SK-N-MC (cell line): ENCODE results near the gene RMDN2.

Source experiments
- DNase-seq: peaks from one replicate; pipeline ENCODE4 v3.0.0-alpha.2; 2011; ENCODE audit warnings: low read depth, low spot score
- H3K27ac ChIP-seq: fragments of 200-600 bp; sonication (generic); 2 replicates; pipeline ENCODE4 v1.5.1; 2016; ENCODE audit warnings: mixed run types
- H3K36me3 ChIP-seq: fragments of 200-600 bp; sonication (generic); 2 replicates; pipeline ENCODE4 v1.6.1; 2017; ENCODE audit warnings: antibody characterized with exemption, low read length, mixed read lengths; ENCODE audit not compliant: insufficient read depth
- H3K4me3 ChIP-seq: fragments of 200-600 bp; sonication (generic); 2 replicates; pipeline ENCODE4 v1.5.1; 2016
- H3K9ac ChIP-seq: fragments of 200-600 bp; sonication (generic); 2 replicates; pipeline ENCODE4 v1.8.0; 2017; ENCODE audit warnings: mixed run types, mixed read lengths; ENCODE audit not compliant: insufficient read length
- H3K9me3 ChIP-seq: fragments of 200-600 bp; sonication (generic); 2 replicates; pipeline ENCODE4 v1.6.1; 2017; ENCODE audit warnings: low read depth, mild to moderate bottlenecking, antibody characterized with exemption, low read length, moderate library complexity, mixed read lengths
- EZH2 ChIP-seq: fragments of 200-600 bp; sonication (generic); IDR thresholded peaks from one replicate; pipeline ENCODE4 v1.6.1; 2017; ENCODE audit warnings: antibody characterized with exemption
- FOXP2 ChIP-seq: optimal IDR thresholded peaks from 2 replicates; pipeline ENCODE3; 2011; ENCODE audit warnings: mild to moderate bottlenecking, moderate library complexity; ENCODE audit not compliant: insufficient read depth; ENCODE audit errors: extremely low read length, control extremely low read depth
- POLR2AphosphoS5 ChIP-seq: IDR thresholded peaks from 2 replicates; pipeline ENCODE4 v1.6.1; 2012; ENCODE audit warnings: mild to moderate bottlenecking, low read depth, low read length, borderline replicate concordance

RMDN2 gene

GRCh38 chr2:37907501-37908225 is 17.4 kb upstream of the RMDN2 start:
- Histone ChIP-seq H3K27ac (no peak overlapping the region), H3K9me3 (no peaks in the 10 kb centered on the region), H3K36me3 (no peaks in the 10 kb centered on the region), H3K9ac (no peak overlapping the region), H3K4me3 (no peak overlapping the region)
- no peak for DNase-seq
- TF ChIP-seq FOXP2 (no peak), EZH2 (no peak), POLR2AphosphoS5 (no peak)

GRCh38 chr2:37911296-37911873 is 13.7 kb upstream of the RMDN2 start:
- H3K36me3 ChIP-seq, result no peaks in the 10 kb centered on the region
- H3K4me3 ChIP-seq, result no peak overlapping the region
- H3K9me3 ChIP-seq, result no peaks in the 10 kb centered on the region
- no peak for DNase-seq
- TF ChIP-seq FOXP2, result no peak
- TF ChIP-seq POLR2AphosphoS5, result no peak
- no peak for TF ChIP-seq EZH2
- H3K9ac ChIP-seq, result no peak overlapping the region
- H3K27ac ChIP-seq, result no peak overlapping the region

- Histone ChIP-seq H3K27ac (no peak overlapping the region), H3K4me3 (no peak overlapping the region), H3K9ac (no peak overlapping the region), H3K9me3 (no peaks in the 10 kb centered on the region), H3K36me3 (no peaks in the 10 kb centered on the region)
- TF ChIP-seq FOXP2 (no peak), EZH2 (no peak)
- no peak for DNase-seq
Observed at GRCh38 chr2:37912056-37912455, 13.0 kb upstream of the RMDN2 start.

GRCh38 chr2:37912616-37913015 is 12.5 kb upstream of the RMDN2 start:
- H3K9me3 ChIP-seq, result no peaks in the 10 kb centered on the region
- no peak overlapping the region for H3K4me3 ChIP-seq
- DNase-seq, result no peak
- TF ChIP-seq FOXP2, result no peak
- TF ChIP-seq EZH2, result no peak
- TF ChIP-seq POLR2AphosphoS5, result no peak
- no peak overlapping the region for H3K9ac ChIP-seq
- no peak overlapping the region for H3K27ac ChIP-seq
- no peaks in the 10 kb centered on the region for H3K36me3 ChIP-seq

DNA sequence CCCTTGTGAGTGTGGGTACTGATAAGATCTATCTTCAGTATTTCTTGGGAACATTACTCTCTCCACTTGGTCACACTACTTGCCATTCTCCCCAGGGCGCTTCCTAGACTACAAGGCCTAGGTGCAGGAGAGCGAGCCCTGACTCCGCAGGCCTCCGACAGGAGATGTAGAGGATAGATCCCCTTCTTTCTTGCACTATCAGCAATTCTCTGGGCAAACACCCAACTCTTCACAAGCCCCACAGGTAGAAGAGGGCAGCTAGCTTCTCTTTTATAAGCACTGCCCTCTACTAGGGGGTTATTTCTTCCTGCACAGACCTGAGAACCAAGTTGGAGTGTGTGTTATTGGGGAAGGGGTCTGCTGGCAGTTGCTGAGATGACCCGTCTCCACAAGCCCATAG is 10.7 kb upstream of the RMDN2 start:
- H3K27ac ChIP-seq, result no peak overlapping the region
- H3K9me3 ChIP-seq, result no peaks in the 10 kb centered on the region
- no peak for TF ChIP-seq POLR2AphosphoS5
- no peak for TF ChIP-seq EZH2
- TF ChIP-seq FOXP2, result no peak
- no peaks in the 10 kb centered on the region for H3K36me3 ChIP-seq
- H3K9ac ChIP-seq, result no peak overlapping the region
- no peak for DNase-seq
- H3K4me3 ChIP-seq, result no peak overlapping the region

GRCh38 chr2:37915773-37916172 is 9.3 kb upstream of the RMDN2 start:
- Histone ChIP-seq H3K27ac (no peak overlapping the region), H3K36me3 (no peaks in the 10 kb centered on the region), H3K9ac (no peak overlapping the region), H3K4me3 (no peak overlapping the region), H3K9me3 (no peaks in the 10 kb centered on the region)
- TF ChIP-seq POLR2AphosphoS5 (no peak), FOXP2 (no peak), EZH2 (no peak)
- DNase-seq, result no peak

- DNase-seq, result no peak
- Histone ChIP-seq H3K9me3 (no peaks in the 10 kb centered on the region), H3K9ac (no peak overlapping the region), H3K4me3 (no peak overlapping the region), H3K36me3 (no peaks in the 10 kb centered on the region), H3K27ac (no peak overlapping the region)
- TF ChIP-seq POLR2AphosphoS5 (no peak), FOXP2 (no peak), EZH2 (no peak)
Observed at GRCh38 chr2:37916512-37917082, 8.5 kb upstream of the RMDN2 start.

DNA sequence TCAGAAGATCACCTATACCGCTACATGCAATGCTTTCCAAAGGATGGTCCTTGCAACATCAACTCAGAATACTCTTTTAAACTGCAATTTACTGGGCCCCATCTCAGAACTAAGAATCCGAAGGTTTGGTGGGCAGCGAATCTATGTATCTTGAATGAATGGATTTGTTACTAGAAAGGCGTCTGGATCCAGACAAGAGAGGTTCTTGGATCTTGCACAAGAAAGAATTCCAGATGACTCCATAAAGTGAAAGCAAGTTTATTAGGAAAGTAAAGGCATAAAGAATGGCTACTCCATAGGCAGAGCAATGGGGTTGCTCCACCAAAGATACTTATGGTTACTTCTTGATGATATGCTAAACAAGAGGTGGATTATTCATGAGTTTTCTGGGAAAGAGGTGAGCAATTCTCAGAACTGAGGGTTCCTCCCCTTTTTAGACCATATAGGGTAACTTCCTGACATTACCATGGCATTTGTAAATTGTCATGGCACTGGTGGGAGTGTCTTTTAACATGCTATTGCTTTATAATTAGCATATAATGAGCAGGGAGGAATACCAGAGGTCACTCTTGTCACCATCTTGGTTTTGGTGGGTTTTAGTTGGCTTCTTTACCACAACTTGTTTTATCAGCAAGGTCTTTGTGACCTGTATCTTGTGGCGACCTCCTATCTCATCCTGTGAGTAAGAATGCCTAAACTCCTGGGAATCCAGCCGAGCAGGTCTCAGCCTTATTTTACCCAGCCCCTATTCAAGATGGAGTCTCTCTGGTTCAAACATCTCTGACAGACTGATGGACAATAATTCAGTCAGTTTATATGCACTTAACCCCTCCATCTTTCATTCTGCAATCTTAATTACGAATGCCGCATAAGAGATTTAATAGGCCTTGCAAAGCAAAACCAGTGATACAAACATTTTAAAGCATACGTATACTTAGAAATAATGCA is 7.5 kb upstream of the RMDN2 start:
- Histone ChIP-seq H3K4me3 (no peak overlapping the region), H3K36me3 (no peaks in the 10 kb centered on the region), H3K27ac (no peak overlapping the region), H3K9ac (no peak overlapping the region), H3K9me3 (no peaks in the 10 kb centered on the region)
- no peak for TF ChIP-seq EZH2
- TF ChIP-seq POLR2AphosphoS5, result no peak
- TF ChIP-seq FOXP2, result no peak
- DNase-seq, result no peak
